GM04503 (cell line): Measurements from ENCODE around the gene TSPAN2.

Experiments used
- DNase-seq: peaks from one replicate; pipeline ENCODE4 v3.0.0-alpha.2; 2012; ENCODE audit warnings: low read depth

Gene TSPAN2

DNA sequence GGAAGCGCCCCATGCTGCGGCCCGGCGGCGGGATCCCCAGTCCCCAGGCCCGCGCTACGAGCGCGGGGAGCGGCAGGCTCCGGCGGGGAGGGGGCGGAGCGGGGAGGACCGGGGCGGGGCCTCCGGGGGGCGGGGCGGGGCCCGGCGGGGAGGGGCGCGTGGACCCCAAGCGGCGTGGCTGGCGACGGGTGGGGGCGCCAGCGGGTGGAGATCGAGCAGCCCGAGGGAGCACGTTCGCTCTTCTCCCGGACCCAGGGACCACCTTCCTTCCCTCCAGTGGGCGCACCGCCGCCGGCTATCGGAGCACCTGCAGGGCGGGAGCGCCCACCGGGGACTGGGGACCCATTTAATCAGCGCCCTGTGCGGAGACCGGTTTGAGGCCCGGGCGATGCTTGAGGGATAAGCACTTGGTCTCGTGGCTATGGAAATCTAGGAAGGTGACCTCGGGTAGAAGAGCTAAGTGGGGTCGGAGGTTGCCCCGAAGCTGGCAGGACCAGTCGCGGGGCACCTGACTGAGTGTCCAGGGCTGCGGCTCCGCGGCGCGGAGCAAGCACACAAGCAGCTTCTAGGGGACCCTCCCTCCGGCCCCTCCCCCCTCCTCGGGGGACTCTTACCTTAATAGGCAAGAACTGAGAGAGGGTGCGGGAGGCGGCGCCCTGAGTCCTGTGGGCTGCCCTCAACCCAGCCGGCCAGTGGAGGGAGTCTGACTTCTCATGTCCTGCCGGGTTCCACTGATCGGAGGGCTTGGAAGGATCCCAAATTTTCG lies at the start of gene TSPAN2:
TSPAN2 (minus strand) TSS at position 84 of the 766 bp plus-strand sequence; CDS start at position 13, 71 bp downstream.
- no peak for DNase-seq

DNA sequence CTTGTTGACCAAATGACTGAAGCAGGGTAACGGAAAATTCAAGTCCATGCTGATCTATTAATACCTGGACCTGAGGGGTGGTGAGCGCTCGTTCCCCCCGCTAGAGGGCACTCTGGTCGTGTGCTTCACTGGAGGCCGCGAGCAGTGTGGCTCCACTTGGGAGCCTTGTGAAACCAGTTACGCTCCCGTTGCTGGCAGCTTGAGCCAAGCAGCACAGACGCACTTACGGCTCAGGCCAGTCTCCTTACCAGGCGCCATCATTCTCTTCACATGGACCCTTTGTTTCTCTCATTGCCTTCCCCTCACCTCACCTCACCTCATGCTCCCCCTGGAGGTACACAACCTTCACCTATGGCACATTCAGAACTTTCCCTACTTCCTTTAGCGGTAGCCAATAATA lies 49.7 kb upstream of the TSPAN2 start:
- DNase-seq = no peak

DNA sequence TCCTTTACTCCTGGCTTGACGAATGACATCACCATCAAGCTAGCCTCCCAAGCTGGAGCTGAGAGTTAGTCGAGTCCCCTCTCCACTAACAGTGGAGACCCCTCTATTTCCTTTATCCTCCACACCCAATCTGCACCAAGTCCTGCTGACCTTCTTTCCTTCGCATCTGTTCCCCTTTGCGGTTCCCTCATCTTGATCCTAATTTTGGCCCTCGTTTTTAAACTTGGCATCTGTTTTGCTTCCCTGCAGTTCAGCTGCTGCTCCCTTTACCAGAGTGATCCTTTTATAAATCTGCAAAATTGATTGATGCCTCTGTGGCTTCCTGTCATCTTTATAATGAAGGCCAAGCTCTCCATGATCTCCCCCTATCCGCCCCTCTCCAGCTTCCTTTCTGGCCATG lies 49.0 kb upstream of the TSPAN2 start:
- no peak for DNase-seq

DNA sequence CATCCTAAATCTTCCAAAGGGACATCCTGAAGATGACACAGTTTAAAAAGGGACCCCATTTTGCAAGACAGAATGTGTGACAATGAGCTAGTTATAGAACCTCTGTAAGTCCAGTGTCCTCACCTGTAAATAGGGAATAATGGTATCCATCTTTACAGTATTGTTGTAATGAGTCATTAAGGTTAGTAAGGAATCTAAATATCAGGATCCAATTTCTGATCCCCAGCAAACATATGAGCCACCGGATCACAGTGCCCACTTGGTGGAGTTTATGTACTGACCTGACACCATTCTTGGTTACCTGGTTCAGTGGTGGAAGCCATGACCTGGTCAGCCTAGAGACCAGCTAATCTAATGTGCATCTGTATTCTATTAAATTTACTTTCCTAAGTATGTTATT lies 47.9 kb upstream of the TSPAN2 start:
- no peak for DNase-seq

DNA sequence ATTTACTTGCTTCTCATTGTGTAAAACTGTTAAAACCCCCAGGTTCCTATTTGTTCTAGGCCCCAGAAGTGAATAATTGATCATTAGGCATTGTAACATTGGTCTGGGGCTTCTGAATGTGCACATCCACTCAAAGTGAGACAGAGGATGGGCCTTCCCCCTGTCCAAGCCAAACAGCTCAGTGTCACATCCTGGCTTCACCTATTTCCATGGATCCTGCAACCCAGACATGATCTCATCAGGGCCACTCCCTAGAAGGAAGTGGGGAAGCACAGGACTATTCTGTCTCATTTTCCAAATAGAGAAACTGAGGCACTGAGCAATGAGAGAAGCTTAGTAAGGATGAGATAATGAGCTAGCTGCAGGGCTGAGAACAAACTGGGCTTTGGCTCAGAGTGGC lies 47.4 kb upstream of the TSPAN2 start:
- no peak for DNase-seq

DNA sequence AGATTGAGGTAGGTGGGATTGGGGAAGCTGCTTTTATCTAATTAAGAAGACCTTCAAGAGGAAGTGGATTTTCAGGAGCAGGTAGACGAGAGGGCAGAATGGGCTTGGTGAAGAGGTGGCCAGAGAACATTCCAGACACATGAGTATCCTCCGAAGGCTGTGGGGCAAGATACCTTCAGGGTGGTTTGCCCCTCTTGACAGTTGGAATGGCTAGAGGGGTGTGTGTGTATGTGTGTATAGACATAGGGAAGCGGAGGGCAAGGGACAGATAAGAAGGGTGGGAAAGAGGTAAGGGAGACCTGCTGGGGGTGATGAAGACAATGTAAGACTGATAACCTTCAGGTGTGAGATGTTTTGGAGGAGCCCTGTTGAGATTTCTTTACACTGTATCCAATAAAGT lies 46.8 kb upstream of the TSPAN2 start:
- no peak for DNase-seq

DNA sequence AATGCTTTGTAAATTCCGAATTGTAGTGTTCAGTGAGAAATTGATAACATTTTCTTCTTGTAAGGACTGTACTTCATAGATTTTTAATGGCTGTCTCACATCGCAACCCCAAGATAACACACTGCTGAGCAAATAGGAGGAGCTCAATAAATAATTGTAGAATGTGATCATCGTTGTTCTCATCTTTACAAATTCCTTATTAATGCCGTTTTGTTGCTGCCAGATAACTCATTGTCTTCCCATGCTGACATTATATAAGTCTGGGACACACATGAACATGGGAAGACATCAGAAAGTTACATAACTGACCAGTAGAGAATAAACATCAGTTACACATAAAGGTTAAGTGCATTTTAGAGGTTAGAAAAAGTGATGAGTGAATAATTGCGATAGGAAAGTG lies 46.4 kb upstream of the TSPAN2 start:
- no peak for DNase-seq

DNA sequence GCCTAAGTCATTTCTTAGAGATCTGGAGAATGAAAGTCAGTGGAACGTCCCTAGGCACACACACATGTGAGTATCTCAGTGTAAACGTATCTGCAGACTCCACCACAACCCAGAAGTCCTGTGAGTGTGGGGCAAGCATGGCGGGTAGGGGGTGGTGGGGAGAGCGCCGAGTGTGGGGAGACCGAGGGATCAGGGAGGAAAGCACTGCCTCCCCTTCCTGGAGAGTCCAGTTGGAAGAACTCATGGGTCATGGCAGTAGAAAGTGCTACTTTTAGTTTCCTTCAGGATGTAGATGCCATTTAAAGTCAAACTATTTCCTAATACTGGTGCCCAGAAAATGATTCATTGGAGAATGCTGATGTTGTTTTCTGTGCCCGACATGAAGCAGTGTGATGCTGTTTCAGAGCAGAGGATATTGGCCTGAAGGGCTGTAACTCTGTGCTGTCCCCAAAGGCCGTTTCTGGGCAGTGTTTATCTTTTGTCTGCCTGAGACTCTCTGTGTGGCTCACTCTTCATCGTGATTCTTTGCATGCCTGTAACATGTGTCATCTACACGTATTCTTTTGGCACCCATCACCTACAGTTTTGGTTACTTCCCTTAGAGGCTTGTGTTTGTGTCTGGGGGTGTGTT lies 45.7 kb upstream of the TSPAN2 start:
- peak; percentile 89 for DNase-seq

DNA sequence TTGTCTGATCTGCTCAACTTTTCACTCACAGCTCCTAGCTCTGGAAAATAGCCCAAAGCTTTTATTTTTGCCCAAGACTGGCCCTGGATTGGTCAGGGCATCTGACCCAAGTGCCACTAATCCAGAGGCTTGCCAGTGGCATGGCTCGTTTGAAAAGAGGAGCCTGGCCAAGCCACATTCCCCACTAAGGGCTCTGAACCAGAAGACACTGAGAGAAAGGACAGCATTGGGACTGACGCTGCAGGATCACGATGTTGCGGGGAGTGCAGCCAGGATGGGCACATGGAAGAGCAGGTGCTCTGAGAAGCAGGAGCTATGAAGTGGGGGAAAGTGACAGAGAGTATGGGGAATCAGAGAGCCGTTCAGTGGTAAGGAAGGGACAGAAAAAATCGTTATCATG lies 44.9 kb upstream of the TSPAN2 start:
- no peak for DNase-seq

DNA sequence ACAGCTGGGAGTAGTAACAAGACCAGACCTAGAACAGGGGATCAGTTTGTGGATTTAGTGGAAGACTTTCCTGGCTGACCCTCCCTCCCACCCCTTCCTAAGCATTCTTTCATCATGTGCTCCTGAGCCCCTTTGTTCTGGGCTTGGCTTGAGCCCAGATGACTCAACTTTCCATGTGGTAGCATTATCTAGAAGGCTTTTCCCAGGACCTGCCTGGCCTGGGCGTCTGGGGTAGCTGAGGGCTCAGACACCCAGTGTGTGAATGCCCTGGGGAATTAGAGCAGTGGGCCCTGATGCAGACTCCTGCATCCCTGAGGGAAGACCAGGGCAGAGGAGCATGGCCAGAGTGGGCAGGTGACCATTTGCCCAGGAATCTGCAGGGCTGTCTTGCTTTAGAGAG lies 44.1 kb upstream of the TSPAN2 start:
- DNase-seq = no peak

DNA sequence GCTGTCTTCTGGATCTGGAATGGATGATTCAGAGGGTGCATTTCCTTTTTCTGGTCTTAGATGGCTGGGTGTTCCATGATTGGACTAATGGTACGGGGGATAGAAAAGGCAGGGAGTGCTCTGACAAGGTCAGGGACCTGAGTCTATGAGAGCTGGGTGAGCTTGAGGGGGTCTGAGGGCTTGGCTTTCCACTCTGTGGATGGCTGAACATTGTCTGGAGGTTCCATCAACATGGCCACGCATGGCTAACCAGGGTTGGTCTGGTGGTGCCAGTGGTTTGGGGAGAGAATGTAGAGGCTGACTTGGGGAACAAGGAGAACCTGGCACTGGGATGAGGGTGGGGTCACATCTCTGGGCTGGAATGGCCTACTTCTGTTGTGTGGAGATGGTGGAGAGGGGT lies 41.5 kb upstream of the TSPAN2 start:
- DNase-seq = no peak

DNA sequence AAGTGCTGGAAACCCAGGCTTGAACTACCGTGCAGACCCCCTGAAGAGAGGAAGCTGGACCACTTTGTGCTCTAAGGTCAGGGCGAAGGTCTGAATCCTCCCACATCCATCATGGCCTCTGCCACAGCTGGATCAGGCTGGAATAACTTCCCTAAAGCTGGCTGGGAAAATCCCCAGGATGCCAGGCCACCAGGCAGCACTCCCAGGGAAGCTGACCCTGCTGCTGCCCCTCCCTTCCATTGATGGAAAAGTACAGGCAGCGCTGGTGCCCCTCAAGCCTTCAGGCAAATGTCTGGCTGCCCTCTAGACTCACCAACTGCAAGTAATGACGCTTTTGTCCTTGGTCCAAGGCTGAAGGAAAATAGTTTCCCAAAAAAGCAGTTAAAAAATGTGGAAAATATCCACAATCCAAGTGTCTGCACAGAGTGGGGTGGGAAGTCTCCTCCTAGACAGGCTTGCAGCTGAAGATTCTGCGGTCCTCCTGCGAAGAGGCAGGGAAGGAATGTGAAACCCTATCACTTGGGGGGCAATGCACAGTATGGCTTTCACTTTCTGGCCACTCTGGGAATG lies 39.9 kb upstream of the TSPAN2 start:
- DNase-seq = no peak

DNA sequence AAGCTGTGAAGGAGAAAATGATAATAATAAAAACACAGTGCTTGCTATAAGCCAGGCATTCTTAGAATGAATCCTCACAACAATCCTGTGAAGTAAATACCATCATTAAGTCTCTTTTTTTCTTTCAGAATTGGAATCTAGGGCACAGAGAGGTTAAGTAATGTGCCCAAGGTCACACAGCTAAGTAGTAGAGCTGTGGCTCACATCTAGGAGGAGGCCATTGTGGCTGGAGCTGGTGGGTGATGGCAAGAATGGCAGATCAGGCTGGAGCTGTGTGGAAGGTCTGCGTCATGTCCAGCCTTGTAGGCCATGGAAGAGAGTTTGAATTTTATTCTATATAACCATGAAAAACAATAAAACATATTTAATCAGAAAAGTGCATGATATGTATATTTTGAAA lies 38.2 kb upstream of the TSPAN2 start:
- DNase-seq = no peak

DNA sequence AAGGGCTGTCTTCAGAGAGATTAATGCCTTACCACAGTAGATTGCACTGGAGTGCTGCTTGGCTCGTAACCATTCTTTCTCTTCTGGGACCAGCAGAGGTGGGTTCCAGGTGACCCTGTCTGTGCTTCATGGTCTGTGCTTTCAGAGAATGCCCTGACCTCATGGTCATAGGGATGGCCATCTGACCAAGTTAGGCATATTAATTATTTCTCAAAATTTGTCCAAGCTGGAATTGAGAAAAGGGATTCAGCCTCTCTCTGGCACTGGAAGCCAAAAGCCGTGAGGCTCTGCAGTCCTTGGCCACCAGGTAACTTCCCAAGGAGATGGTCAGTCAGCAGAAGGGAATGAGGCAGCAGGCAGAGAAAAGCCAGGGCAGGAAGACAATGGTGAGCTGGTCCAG lies 37.2 kb upstream of the TSPAN2 start:
- no peak for DNase-seq

DNA sequence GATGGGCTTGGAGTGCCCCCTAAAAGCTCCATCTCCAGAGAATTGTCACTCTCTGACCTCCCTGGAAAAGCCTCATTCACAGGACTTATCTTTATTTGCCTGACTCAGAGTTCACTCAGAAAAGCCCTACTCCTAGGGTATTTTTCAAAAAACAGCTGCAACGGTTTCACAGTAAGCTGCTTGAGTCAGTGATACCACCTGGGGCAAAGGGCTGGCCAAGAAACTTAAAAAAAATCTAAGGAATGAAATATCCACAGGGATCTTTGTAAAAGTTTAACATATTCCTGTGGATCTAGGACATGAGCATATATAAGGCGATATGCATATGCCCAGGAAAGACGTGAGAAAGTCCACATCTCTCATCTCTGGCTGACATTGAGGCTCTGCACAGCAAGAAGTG lies 33.8 kb upstream of the TSPAN2 start:
- no peak for DNase-seq

DNA sequence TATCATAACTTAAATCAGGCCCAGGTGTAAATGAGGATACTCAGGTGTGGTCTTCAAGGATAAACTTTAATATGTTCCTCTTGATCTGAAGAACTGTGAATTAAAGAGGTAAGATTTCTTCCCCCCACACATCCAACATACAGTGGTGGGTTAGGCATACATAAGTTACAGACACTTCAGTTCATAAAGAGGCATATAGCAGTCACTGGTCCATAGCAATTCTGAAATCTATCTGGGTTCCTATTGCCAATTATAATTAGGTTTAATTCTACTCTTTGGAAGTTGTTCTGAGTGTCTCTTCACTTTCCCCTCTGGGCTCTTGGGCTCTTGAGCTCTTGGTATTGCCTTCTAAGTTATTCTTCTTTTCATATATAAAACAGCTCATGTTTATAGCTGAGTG lies 32.5 kb upstream of the TSPAN2 start:
- DNase-seq = no peak

DNA sequence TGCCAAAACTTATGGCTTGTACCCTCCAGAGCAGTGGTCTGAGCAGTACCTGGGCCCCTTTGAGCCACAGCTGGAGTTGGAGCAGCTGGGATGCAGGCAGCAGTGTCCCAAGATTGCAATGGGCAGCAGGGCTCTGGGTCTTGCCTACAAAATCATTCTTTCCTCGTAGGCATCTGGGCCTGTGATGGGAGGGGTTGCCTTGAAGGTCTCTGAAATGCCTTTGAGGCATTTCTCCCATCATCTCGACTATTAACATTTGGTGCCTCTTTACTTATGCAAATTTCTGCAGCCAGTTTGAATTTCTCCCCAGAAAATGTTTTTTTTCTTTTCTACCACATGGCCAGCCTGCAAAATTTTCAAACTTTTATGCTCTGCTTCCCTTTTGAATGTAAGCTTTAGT lies 31.0 kb upstream of the TSPAN2 start:
- no peak for DNase-seq

DNA sequence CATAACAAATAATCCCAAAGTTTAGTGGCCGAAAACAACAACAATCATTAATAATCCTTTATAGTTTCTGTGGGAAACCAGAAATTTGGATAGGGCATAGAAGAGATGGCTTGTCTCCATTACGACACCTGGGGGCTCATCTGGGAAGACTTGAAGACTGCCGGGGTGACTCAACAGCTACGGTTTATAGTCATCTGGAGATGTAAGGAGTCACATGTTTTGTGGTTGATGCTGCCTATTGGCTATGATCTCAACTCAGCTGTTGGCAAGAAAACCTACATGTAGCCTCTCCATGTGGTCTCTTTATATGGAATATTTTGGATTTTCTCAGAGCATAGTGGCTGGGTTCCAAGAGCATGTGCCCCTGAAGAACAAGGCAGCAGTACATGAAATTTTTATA lies 29.3 kb upstream of the TSPAN2 start:
- DNase-seq = no peak

DNA sequence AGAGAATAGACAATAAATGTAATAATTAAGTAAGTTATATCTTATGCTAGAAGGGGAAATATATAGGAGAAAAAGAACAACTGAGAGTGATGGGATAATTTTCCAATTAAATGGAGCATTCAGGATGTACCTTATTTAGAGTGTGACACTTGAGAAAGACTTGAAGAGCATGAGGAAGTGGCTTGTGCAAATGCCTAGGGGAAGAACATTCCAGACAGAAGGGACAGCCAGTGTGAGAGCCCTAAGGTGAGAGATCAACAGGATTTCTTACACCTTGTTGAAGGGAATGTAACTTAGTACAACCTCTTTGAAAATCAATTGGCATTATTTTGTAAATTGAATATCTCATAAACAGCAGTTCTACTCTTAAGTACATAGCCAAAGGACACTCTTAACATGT lies 28.8 kb upstream of the TSPAN2 start:
- DNase-seq = no peak

DNA sequence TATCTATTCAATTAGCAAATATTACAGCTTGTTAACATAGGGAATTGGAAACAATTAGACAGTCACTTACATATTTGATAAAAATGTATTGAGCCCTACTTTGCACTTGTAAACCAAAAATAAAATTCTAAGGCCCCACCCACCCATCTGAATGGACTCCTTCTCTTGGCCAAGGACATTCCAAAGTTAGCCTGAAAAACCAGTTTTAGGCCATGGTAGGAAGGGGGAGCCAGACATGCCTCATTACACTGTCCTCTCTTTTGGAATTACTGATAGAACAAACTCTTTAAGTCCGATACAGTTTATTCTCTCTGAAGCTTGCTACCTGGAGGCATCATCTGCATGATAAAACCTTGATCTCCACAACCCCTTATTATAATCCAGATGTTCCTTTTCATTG lies 28.0 kb upstream of the TSPAN2 start:
- no peak for DNase-seq

DNA sequence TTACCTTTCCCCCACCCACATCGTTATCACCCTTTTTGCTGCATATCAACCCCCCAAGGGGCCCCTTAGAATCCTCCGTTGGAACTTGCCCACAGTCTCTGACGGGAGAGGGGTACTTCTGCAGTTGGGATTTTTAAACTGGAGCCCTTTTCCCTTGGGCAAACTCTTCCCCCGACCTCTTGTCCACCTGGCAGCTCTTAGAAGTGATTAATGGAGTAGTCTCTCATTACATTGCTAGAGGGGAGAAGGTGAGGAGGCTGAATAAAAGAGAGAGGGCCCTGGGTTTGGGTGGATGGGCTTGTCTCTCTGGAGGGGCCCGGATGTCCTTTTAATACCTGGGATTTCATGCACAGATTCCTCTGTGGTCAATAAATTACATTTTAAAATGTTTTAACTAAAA lies 27.2 kb upstream of the TSPAN2 start:
- no peak for DNase-seq

DNA sequence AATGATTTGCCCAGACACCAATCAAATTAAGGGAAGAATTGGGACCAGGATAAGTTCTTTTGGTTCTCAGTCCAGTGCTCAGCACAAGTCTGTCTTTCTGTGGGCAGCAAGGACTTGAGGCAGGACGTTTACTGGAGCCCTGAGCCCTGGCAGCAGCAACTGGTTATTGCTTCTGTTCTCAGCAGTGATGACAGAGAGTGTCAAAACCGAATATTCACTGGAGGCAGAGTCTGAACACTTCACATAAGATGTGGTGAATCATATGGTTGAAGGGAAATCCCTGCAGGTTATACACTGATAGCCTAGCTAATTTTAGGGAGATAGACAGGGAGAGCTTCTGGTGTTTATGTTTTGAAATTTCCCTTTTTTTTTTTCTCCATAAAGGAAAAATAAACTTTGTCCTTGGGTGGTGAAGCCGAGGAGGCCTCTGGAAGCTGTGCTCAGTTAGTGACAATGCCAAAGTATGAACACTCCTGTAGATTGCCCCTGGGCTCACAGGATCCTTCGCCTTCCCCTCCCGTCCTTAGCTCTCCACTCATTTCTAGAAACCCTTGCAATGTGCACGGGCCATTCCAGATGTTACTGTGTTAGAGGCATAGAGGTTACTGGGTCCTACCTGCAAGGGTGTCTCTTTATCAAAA lies 26.3 kb upstream of the TSPAN2 start:
- DNase-seq = no peak

DNA sequence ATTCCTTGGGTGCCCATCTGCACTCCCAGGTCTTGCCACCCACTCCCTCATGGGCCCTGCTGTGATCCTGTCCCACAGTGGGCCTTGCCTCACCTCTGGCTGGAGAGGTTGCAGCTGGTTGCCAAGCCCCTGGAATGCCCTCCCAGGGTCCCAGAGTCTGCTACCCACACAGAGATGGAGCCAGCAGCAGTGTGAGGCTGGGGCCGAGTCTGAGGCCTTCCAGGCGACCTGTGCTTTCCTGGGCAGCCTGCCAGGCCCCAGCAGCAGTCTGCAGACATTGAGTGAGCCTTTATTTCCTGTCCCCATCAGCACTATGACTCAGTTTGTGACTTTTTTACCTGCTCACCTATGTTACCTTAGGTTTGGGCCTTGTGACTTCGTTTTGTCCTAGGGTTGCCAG lies 25.0 kb upstream of the TSPAN2 start:
- no peak for DNase-seq
